ENCODE measurements around the gene PPCDC. TPM values are rescaled to one million over a fixed set of nuclear protein-coding genes. Genes with fewer than 3 reads are reported as not detected.
A peak's percentile ranks its signal among the peaks of the same experiment; 100 is the strongest.

PPCDC gene
- total RNA-seq, 1 donor from 2014 or later: 11.2 TPM

GRCh38 chr15:75042730-75043508 is 19.5 kb downstream of the PPCDC start:
- Histone ChIP-seq H3K27me3 (ENCODE audit: low read depth) (no peaks in the 10 kb centered on the region), H3K4me3 (peak overlapping the region; percentile 24), H3K4me1 (peaks cover 68% of the 10 kb centered on the region), H3K27ac (peak overlapping the region; percentile 87), H3K9me3 (no peaks in the 10 kb centered on the region), H3K36me3 (no peaks in the 10 kb centered on the region)
- peak; percentile 76 to 87 for ATAC-seq
- peak; percentile 80 for TF ChIP-seq CTCF (IDR thresholded peaks at IDR 0.05)
- peak; percentile 95 for DNase-seq
- intact Hi-C loops (cut with DNase I): no loop called here

DNA sequence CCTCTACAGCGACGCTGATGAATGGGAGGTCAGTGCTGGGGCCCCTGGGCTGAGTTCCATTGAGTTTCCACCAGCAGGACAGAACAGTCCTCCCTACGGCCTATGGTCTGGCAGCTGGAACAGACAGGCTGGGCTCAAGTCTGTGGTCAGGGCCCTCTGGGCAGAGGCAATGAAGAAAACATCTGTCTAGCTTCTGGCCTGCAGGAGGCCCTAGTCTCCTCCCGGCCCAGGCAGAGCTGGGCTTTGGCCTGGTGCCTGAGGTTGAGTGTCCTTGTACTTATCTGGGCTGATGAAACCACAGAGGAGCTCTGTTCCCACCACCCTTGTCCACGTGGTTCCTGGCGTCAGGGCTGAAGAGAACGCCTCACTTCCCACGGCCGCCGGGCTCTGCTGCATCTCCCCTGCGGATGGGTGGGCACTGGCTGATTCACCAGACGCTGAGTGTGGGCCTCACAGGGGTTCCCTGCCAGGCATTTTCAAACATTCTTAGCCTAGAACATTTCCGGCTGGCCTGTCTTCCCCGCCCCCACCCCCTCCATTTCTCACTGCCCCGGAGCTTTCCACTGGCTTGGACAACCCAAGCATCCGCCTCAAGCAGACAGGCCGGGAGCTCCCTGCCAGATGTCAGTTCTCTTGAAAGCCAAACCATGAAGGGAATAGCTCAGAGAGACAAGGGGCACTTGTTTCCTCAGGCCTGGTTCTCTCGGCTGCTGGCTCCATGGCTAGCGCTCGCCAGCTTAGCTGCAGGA is 20.3 kb downstream of the PPCDC start:
- intact Hi-C loops (cut with DNase I): no loop called here
- no peaks in the 10 kb centered on the region for H3K36me3 ChIP-seq
- DNase-seq: peak; percentile 96
- peak; percentile 58 for TF ChIP-seq CTCF (IDR thresholded peaks at IDR 0.05)
- no peaks in the 10 kb centered on the region for H3K9me3 ChIP-seq
- ATAC-seq: peak; percentile 90 to 91
- H3K4me3 ChIP-seq: peak overlapping the region; percentile 24
- peaks cover 75% of the 10 kb centered on the region for H3K4me1 ChIP-seq
- H3K27ac ChIP-seq: peak overlapping the region; percentile 87
- H3K27me3 ChIP-seq (ENCODE audit: low read depth): no peaks in the 10 kb centered on the region

GRCh38 chr15:75044258-75044878 is 21.0 kb downstream of the PPCDC start:
- TF ChIP-seq CTCF (IDR thresholded peaks at IDR 0.05): no peak
- Histone ChIP-seq H3K4me3 (peak overlapping the region; percentile 24), H3K27ac (peak overlapping the region; percentile 87), H3K27me3 (ENCODE audit: low read depth) (no peaks in the 10 kb centered on the region), H3K4me1 (peaks cover 79% of the 10 kb centered on the region), H3K9me3 (no peaks in the 10 kb centered on the region), H3K36me3 (no peaks in the 10 kb centered on the region)
- intact Hi-C loops (cut with DNase I): no loop called here
- no peak for DNase-seq
- no peak for ATAC-seq

- DNase-seq (no peak), ATAC-seq (no peak)
- Histone ChIP-seq H3K4me3 (no peak overlapping the region), H3K9me3 (no peaks in the 10 kb centered on the region), H3K36me3 (no peaks in the 10 kb centered on the region), H3K4me1 (peaks cover 84% of the 10 kb centered on the region), H3K27me3 (ENCODE audit: low read depth) (no peaks in the 10 kb centered on the region), H3K27ac (peak overlapping the region; percentile 86)
- intact Hi-C loops (cut with DNase I): no loop called here
- no peak for TF ChIP-seq CTCF (IDR thresholded peaks at IDR 0.05)
Measured at GRCh38 chr15:75045332-75046015, 22.1 kb downstream of the PPCDC start.

- no peak for TF ChIP-seq CTCF (IDR thresholded peaks at IDR 0.05)
- no peak for DNase-seq
- Histone ChIP-seq H3K9me3 (no peaks in the 10 kb centered on the region), H3K27ac (no peak overlapping the region), H3K36me3 (no peaks in the 10 kb centered on the region), H3K4me3 (no peak overlapping the region), H3K4me1 (peaks cover 74% of the 10 kb centered on the region), H3K27me3 (ENCODE audit: low read depth) (no peaks in the 10 kb centered on the region)
- intact Hi-C loops (cut with DNase I): no loop called here
- ATAC-seq: no peak
Measured at GRCh38 chr15:75048394-75048793, 25.0 kb downstream of the PPCDC start.
